HG03045 (cell line): ENCODE results near the gene ZNF14.
"Not testable (repeated sequence)": the region's sequence is repeated elsewhere in the genome, so short reads cannot be mapped to it uniquely, and the experiment has no call there.

Experiments
- ATAC-seq: cut with Tn5 transposase; IDR thresholded peaks from one replicate; pipeline ENCODE4 v1.9.1; 2021; ENCODE audit warnings: mild to moderate bottlenecking, moderate library complexity; ENCODE audit not compliant: unreplicated experiment

Gene ZNF14

DNA sequence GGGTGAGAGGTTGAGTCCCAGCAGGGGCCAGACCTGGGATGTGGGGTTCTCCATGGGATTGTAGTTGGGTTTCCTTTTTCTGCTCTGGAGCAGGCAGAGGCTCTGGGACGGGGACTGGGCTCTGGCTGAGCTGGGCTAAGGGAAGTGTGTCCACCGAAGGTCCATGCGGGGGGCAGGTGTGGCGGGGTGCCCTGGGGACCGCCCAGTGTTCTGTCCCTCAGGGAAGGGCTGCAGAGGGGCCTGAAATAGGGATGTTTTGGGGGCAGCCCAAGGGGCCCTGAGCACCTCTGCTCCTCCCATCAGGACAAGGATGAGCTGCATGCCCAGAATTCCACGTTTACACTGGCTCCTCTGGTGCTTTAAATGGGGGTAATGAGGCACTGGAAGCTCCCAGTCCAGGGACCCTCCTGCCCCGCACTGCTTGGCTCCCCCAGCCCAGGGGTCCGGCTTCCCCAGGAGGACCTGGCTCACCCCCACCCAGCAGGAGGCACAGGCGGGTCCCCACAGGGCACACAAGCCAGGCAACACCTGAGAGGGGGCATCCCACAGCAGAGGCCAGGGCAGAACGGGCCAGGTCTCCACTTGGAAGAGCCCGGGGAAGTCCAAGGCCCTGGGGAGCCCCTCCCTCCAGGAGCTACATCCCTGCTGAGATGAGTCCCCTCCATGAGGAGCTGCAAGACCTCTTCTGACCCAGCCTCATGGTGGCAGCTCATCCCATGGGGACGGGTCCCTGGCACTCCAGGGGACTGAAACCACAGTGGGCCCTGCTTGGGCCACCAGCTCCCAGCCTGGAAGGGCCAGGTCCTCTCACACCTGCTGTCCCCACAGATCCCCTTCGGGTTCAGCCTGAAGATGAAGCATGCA is 14.7 kb upstream of the ZNF14 start:
- ATAC-seq = no peak

DNA sequence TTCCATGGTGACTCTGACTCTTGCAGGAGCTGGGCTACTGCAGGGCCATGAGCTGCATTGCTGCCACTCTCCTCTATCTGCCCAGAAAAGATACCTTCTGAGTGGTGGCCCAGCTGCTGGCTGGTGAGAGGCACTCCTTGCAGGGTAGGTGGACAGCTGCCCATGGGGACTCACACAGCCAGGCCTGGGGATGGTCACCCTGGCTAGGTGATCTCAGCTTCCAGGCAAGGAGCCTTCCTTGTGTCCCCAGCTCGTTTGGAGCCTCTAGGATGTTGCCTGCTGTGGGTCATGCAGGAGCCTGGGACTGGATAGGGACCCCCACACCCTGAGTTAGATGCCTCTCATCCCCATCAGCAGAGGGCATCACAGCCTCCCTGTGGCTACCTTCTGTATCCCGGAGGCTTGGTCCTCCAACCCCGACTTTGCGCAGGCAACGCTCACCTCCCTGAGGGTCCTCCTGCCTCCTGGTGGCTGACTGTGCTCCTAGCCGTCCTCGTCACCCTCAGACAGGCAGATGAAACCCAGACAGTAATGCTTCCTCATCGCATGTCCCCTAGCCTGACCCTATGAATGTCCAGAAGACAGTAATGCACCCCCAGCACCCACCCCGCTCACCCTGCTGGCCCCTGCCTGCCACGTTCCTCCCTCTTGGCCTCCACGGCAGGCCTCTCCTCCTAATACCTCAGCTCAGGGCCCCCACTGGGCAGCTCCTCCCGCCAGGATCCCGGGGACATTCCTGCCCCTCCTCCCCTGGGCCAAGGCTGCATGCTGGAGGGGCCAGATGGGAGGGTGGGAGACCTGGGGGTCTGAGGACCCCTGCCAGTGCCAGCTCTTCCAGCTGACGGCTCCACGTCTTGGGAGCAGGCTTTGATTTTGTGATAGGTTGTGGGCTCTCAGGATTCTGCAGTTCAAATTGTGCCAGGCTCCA is 13.6 kb upstream of the ZNF14 start:
- no peak for ATAC-seq

DNA sequence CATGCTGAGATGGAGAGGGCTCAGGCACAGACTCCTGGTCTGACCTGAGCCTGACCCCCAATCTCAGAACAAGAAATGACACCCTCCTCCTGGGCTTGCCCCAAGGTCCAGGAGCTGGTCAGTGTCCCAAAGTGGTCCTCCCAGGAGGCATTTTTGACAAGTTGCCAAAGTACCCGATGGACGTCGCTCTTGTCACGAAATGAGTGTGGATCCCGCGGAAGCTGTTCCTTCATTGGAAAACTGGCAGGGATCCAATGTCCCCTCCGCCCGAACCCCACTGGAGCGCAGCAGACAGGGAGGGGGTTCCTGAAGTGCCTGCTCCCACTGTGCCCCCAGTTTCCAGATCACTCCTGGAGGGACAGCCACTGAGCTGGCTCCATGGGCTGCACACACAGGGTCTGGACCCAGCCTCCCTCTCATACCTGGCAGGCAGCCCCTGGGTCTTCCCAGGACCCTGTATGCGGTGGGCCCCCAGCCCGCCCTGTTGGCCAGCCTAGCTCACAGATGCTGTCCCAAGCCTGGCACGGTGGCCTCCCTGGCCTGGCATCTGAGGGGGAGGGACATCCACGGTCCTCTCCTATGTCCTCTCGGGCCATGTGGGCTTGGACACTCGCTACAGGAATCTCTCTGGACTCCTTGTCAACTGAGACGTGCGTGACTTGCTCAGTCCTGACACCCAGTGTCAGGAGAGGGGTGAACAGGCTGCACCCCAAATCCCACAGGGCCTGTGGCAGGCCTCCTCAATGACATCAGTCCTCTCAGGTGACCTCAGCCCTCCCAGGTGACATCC is 12.8 kb upstream of the ZNF14 start:
- no peak for ATAC-seq

DNA sequence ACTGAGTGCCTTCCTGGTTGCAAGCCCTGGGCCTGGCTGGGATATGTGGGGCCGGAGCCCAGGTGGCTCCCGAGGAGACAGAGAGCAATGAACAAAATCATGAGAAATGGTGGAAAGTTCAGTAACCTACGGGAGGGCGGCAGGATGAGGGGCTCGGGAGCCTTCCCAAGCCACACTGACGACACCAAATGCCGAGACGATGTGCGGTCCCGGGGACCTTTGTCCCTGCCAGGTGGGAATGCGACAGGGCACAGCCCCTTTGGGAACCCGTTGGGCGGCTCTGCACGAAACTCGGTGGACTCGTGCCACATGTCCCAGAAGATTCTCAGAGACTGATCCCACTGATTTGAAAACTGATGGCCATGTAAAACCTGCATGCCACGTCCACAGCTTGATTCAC is 11.7 kb upstream of the ZNF14 start:
- no peak for ATAC-seq

DNA sequence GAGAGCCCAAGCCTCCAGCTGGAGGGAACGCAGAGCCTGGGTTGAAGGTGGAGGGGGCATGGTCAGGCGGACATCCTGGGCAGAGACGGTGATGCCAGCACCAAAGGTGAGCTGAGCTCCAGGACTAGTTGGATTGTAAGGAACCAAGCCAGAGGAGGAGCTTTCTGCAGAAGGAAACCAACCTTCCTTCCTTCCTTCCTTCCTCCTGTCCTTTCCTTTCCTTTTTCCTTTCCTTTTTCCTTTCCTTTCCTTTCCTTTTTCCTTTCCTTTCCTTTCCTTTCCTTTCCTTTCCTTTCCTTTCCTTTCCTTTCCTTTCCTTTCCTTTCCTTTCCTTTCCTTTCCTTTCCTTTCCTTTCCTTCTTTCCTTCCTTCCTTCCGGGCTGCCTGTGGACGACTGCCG is 11.0 kb upstream of the ZNF14 start:
- ATAC-seq = not testable (repeated sequence)

DNA sequence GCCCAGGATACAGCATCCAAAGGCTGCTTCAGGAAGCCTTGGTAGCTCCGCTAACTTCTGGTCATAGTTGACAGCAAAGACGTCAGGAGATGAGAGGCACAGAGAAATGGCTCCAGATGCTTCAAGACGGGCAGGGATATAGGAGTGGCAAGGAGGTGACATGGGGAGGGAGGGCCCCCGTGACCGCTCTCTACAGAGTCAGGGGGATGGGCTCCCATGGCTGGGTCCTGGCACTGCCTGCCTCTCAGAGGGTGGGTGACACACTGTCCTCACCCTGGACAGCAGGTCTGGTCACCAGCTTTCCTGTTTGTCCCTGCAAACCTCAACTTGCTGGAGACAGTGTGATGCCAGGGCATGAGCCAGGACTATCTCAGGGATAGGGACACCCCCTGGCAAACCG is 10.3 kb upstream of the ZNF14 start:
- no peak for ATAC-seq

DNA sequence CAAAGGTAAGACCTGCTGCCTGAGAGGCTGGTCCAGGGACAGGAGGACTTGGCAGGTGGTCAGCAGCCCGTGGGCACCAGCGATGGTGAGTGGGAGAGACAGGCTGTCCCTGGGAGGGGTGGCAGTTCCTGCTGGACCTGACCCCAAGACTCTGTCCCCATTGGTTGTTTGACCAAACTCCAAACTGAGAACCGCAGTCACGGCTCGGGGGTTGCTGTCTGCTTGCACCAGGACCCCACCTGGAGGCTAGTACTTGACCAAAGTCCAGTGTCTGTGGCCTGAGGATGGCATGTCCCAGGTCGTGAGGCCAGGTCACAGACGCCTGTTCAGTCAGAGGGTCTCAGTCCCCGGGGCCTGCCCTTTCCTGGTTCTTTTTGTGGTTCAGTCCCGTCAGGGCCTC is 9.9 kb upstream of the ZNF14 start:
- ATAC-seq = no peak

DNA sequence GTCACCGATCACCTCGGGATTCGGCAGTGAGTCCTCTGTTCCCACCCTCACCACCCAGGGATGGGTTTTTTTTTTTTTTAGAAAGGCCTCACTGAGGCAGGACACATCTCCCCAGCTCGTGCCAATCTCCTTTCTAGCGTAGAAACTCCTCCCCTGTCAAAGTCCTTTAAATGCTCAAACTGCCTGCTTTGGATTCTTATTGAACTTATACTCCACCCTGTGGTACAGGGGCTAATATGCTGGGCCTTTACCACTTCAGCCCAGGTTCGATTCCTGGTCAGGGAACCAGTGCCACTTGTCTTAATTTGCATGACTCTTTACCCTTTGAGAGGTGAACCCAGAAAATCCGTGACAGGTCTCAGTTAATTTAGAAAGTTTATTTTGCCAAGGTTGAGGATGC is 8.3 kb upstream of the ZNF14 start:
- ATAC-seq = no peak

DNA sequence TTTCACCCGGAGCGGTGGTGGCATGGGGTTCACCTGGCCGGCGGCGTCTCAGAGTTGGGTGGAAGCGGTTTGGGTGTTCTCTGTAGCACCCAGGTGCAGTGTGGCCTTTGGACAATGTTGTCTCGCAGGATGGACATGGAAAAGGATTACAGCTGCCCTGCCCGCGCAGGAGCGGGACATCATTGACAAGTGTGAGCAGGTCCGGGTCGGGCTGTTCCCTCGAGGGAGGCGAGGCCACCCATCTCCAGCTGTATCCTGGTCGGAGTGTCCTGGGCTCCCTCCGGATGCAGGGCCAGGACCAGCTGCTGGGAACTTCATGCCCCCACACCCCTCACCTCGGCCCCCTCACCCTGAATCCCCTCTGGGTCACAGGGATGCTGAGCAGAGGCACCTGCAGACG is 7.8 kb upstream of the ZNF14 start:
- ATAC-seq = no peak

DNA sequence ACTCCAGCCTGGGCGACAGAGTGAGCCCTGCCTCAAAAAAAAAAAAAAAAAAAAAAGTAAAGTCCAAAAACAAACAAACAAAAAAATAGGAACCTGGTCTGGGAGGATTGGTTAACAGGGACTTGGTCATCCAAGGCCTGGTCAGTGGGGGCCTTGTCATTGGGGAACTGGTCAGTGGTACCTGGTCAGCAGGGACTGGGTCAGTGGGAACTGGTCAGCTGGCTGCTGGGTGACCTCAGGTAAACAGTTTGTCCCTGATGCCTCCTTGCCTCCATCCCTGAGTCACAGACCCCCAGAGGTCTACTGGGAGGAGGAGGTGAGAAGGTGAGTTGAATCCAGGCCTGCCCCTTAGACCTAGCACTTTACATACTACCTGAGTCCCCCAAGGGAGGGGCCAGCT is 5.7 kb upstream of the ZNF14 start:
- no peak for ATAC-seq

DNA sequence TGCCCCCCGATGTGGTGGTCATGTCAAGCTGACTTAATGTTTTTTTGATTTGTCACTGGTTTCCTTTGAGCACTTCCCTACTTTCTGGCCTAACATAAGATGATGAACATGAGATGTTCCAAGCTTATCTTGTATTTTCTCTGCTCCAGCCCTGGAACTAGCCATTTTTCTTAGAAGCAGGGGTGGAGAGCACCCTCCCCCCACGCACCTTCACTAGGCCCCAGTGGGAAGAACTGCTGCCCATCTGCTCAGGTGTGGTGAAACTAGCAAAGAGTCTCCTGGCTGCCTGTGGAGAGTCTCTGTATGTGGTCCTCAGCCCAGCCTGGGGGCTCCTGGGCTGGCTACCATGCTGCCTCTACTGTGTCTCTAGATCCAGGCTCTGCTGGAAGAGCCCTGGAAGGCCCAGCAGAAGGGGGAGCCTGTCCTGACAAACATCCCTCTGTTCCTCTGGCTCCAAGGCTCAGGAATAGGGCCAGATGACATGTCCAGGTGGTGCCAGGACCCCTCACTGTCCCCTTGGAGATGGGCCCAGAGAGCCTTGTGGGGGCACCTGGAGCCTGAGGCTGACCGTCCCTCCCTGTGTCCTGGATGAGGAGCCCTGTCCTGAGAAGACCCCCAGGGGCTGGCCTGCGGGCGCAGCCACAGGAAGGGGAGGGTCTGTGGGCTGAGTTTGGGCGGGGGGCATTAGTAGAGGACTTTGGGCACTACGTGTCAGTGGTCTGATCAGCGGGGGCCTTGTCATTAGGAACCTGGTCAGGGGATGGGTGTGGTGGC is 4.8 kb upstream of the ZNF14 start:
- ATAC-seq = no peak

DNA sequence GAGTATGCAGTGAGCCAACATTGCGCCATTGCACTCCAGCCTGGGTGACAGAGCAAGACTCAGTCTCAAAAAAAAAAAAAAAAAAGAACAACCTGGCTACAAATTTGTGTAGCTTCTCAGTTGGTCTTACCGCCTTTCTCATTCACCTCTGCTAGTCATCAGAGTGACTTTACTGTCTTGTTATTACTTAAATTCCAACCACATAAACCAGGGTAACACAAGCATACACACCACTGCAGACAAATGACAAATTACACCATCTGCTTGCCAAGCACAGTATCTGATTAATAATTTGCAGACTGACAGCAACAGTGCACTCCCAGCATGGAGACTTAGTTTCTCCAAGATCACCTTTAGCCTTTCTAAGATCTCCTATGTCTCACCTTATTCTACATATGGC is 11.0 kb downstream of the ZNF14 start:
- no peak for ATAC-seq

DNA sequence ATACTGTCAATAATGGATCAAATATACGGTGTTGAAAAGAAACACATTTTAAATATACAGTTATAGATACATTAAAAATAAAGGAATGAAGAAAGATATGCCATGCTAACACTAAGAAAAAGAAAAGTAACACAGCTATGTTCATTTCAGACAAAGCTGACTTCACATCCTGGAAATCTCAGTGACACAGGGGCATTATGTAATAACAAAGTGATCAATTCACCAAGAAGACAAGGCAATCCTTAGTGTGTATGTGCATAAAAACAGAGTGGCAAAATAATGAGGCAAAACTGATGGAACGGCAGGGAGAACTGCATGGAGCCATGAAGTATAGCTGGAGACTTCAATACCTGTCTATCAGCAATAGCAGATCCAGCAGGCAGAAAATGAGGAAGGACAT is 13.1 kb downstream of the ZNF14 start:
- ATAC-seq = no peak

DNA sequence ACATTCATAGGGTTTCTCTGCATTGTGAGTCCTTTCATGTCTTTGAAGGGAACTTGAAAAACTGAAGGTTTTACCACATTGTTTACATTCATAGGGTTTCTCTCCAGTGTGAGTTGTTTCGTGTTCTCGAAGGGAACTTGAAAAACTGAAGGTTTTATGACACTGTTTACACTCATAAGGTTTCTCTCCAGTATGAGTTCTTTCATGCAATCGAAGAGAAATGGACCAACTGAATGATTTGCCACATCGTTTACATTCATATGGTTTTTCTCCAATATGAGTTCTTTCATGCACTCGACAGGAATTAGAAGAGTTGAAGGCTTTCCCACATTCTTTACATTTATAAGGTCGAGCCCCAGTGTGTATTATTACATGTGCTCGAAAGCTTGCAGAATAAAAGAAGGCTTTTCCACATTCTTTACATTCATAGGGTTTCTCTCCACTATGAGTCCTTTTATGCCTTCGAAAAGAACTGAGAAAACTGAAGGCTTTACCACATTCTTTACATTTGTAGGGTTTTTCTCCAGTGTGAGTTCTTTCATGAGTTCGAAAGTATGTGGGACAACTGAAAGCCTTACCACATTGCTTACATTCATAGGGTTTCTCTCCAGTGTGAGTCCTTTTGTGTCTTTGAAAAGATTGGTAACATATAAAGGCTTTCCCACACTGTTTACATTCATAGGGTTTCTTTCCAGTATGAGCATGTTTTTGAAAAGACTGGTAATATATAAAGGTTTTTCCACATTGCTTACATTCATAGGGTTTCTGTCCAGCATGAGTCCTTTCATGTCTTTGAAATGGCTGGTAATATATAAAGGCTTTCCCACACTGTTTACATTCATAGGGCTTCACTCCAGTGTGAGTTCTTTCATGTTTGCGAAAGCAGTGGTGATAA is 20.7 kb downstream of the ZNF14 start:
- ATAC-seq = no peak

DNA sequence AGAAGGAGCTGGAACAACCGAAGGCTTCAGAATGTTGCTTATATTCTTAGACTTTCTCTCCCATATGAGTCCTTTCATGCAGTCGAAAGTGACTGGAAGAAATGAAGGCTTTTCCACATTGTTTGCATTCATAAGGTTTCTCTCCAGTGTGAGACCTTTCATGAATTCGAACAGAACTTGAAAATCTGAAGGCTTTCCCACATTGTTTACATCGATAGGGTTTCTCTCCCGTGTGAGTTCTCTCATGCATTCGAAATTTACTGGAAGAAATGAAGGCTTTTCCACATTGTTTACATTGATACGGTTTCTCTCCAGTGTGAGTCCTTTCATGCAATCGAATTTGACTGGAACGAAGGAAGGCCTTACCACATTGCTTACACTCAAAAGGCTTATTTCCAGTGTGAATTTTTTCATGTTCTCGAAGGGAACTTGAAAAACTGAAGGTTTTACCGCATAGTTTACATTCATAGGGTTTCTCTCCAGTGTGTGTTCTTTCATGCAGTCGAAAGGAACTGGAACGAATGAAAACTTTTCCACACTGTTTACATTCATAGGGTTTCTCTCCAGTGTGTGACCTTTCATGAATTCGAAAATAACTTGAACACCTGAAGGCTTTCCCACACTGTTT is 21.5 kb downstream of the ZNF14 start:
- no peak for ATAC-seq

DNA sequence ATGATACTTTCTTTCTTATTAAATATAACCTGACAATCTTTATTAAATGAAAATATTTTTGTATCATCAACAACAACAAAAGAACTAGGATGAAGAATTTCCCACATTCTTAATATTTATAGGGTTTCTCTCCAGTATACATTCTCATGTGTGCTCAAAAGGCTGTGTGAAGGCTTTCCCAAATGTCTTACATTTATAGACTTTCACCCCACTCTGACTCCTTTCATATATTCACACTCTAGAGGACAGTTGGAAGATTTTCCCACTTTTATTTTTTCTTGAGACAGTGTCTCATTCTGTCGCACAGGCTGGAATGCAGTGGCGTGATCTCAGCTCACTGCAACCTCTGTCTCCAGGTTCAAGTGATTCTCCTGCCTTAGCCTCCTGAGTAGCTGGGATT is 22.4 kb downstream of the ZNF14 start:
- no peak for ATAC-seq

DNA sequence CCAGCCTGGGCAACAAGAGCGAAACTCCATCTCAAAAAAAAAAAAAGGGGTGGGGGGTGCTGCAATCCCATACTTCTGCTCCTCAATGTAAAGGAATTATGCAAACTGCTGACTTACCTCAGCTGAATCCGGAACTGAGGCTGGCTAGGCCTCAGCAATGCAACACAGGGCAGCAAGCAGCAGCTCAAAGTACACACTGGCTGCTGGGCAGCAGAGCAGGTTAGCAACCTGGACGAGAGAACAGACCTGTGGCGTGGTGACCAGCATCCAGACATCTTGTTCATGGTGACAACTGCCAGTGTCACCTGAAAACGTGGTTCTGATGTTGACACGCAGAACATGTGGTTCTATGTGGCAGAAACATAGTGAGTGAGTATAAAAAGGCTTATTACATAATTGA is 28.1 kb downstream of the ZNF14 start:
- no peak for ATAC-seq

DNA sequence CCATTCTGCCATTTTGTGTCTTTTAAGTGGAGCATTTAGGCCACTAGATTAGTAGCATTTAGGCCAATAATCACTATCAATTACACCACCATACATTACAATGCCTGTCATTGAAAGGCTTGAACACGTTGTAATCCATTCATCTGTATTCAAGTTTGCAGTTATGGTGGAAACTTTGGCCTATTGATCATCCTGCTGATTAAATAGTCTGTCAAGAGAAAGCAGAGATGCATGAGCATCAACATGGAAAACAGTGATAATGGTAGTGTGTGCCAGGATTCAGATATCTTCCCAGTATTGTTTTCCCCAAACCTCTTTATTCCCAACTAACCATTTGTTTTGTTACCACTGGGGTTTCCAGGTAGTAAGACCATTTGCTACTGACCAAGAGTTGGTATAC is 32.4 kb downstream of the ZNF14 start:
- not testable (repeated sequence) for ATAC-seq

DNA sequence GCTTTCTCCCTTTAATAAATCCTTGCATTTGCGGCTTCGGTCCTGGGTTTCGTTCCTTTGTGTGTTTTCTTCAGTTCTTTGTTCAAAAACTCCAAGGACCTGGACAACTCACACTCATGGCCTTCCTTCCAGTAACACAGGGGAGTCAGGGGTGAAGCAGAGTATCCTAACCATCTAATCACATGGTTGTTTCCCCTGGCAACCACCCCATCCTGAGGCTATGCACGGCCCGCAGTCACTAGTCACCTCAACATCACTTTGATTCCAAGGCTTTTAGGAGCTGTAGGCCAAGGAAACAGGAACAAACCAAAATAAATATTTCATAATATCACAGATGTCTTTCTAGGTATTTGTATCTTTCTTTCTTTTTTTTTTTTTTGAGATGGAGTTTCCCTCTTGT is 35.3 kb downstream of the ZNF14 start:
- ATAC-seq = no peak
